Kidney glomerular epithelial cell (primary cell): ENCODE data around the gene API5.
"Not testable (repeated sequence)": the region's sequence is repeated elsewhere in the genome, so short reads cannot be mapped to it uniquely, and the experiment has no call there.

Source experiments
- DNase-seq: peaks from one replicate; lab custom pipeline; 2025; lab: John Stamatoyannopoulos, UW

The API5 gene

DNA sequence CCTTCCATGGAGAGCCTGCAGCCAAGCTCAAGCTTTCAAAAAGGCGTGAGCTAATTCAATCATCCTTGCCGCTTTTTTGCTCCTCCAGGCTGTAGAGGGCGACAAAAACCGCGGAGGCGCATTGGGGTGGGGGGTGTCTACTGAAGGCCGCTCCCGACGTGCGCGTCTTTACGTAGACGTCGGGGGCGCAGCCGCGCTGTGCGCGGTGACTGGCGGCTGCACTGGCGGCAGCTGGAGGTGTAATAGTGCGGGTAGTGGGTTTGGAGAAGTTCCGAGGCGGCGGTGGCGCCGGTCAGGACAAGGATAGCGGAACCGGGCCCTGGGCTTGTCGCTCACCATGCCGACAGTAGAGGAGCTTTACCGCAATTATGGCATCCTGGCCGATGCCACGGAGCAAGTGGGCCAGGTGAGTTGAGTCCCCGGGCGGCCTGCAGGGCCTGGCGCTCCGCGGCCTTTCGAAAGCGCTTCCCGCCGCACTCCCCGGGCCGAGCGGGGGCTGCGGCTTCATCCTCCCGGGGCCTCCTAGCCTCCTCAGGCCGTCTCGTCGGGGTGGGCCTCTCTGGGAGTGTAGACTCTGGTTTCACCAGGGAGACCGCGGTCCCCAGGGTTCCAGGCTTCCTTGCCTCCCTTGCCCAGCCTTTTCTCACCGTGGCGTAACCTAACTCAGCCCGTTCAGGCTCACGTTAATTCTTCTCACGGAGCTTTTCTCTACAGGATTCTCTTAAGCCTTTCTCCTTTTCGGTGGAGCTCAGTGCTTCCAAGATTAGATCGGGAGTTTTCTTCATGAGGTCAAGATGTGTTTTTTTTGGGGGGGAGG is at the start of gene API5:
API5 (plus strand) TSS at position 206 of the 817 bp plus-strand sequence; CDS start at position 338, 132 bp downstream.
- peak; percentile 94 for DNase-seq

DNA sequence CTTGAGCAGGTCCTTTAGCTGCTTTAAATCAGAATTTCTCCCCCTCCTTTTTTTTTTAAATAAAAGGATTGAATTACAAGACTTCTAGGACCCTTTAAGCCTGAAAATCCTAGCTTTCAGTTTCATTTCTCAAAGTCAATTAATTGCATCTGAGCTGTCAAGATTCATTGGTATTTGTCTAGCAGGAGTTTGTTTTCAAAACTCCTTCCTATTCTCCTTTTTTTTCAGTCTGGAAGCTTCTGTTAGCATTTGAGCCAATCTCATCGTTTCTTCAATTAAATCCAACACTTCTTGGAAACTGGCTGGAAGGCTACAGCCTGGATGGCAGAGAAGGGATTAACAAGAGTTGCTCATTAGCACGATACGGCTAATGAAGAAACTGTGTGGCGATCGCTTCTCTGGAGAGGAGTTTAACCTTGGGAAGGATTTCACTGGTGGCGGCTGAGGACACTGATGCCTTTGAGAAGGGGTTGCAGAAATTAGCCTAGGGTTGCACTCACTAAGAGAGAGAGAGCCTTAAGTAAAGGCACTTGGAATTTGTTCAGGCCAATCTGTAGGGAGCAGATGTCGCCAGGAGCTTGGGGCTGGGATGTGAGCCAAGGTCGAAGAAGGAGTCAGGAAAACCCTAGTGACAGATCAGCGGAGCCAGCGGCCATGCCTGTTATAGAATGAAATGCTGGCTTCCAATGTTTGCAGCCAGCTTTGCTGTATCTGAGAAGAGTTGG is 43.8 kb upstream of the API5 start:
- DNase-seq = no peak

DNA sequence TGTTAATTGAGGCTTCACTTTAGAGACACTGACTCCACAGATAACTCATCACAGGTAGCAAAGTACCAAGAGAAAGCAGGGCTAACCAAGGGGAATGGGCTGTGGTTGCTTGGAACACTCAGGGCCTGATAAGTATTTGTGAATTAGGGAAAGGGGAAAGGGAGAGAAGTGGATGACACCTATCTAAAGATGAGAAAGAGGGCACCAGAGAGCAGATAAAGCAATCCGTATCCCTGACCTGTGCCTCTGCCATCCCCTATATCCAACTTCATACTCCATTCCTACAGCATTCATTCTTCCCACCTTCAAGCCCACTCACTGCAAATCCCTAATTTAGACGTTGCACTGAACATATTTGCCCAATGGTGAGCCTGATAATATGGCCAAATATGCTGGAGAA is 43.0 kb upstream of the API5 start:
- DNase-seq = no peak

DNA sequence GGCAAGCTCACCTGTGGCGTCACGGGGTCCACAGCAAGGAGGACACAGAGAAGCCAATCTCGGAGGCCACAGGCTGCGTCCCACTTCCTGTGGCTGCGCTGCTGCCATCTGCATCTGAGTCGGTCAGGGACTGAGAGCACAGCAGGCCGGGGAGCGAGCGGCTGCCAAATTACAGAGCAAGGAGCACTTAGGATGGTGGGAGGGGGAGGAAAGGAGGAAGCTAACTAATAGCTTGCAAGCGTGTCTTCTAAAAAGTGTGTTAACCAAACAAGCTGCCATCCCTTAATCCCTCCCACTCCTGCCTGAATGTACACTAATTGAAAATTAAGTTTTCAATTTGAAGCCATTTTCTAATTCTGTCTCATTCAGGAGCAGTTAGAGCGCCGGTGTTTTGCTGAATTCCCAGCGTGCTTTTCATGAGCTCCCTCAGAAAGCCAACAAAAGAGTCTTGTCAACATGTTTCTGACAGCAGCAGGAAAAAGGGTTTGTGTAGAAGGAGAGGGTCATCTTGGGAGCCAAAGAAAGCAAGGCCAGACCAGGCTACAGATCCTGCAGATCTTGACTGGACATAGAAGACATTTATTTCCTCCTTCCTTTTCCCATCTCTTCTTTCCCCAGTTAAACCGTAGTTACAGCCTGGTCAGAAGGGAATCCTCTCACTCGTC is 42.4 kb upstream of the API5 start:
- no peak for DNase-seq

DNA sequence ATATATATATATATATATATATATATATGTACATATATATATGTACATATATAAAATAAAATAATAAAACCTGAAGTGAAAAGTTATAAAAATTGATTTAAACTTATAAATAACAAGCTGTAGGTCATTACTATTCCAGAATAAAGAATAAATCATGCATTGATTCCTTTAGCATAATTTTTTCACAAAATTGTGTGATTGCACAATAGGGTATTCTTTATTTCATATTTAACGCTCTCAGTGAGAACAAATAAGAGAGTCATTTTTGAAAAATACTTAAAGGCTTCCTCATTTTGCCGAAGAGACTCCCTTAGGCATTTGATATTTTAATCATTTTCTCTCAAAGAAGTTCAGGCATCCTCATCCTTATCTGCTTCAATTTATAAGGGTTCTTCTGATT is 41.3 kb upstream of the API5 start:
- no peak for DNase-seq

DNA sequence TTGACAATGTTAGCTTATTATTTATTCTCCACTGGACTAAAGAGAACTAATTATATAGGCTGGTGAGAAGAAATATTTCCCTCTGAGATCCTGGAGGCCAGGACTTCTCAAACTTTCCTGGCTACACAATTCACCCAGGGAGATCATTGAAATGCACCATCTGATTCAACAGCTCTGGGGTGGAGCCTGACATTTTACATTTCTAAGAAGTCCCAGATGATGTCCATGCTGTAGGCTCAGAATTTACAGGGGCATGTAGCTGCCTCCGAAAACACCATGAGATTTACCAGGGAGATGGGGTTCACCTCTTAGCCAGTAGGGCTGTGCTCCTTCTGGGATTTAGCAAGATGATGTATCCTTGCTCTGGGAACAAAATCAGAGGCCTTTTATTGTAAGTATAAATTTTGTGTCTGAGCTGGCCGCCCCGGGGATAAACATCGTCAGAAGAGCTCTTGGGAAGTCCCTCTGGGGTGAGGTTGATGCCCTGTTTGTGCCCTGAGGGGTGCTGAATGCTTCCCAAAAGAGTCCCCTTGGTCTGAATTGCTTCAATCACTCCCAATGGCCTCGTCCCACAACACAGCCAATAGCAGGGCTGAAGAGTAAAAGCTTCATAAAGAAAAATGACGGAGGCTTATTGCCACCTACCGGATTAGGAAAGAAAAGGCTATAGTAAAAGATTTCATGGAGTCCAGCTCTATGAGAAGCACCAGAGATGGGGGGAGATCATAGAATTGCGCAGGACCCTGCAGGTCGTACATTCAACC is 33.4 kb upstream of the API5 start:
- DNase-seq = peak; percentile 6

DNA sequence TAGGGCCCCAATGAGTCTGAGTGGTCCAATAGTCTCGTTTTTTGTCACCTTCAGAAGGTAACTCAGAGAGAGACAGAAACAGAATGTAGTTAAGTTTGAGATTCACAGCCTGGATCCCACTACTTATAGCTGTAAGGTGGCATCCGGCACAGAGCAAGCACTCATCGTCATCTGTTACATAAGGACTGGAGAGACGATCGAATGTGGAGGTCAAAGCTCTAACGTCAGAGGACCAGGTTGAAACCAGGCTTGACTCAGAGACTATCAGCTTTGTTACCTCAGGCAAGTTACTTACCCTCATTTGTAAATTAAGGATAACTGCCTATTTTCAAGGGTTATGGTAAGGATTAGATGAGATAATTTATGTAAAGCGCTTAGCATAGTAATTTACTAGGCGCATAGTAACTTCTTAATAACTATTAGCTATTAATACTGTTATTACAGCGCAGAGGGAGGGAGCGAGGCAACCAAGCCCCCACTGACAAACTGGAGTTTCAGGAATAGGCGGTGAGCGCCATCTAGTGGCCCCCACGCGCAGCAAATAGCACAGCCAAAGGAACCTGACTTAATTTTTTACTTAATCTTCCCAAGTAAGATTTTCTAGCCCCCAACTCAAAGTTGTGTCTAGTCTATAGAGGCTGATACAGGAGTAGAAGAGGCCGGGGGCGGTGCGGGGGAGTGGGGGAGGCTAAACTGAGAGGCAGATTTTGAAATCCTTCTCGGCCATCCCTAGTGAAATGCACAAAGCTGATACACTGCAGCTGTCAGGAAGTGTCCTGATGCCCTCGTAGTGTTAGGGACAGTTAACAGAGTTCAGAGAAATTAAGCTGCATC is 29.0 kb upstream of the API5 start:
- DNase-seq = peak; percentile 11

DNA sequence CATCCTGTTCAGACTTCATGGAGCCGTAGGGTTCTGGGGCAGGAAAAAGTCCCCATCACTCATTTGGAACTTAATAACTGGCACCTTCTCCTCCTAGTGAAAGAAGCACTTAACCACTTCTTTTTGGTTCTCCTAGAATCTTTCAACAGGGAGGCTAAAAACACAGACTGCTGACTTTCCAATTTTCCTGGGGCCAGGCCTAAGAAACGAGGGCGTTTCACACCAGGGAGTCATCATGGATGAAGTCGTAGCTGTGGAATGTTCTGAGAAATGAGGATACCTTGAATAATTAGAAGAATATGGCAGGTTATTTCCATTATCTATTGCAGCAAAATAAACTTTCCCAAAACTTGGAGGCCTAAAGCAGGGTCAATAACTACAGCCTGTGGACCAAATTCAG is 26.0 kb upstream of the API5 start:
- no peak for DNase-seq

- no peak for DNase-seq
Measured at GRCh38 chr11:43289368-43289767, 22.4 kb upstream of the API5 start.

- no peak for DNase-seq
Measured at GRCh38 chr11:43298397-43298796, 13.4 kb upstream of the API5 start.

DNA sequence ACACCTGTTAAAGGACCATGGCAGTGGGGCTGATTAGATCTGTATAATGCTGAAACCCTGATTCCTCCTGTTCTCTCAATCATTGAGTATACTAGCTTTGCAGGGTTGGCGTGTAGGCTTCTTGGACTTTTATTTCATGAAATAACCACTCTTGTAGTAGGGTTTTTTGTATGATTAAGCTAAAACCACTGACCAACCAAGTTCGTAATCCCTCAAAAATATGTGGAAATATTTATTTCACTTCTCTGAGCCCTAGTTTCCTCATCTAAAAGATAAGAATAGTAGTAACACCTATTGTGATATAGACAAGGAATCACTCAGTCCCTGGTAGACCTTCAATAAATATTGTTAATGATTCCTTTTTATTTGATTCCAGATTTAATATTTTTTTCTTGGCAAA is 4.2 kb downstream of the API5 start:
- DNase-seq = no peak

GRCh38 chr11:43316451-43316850 is 4.7 kb downstream of the API5 start:
- peak; percentile 37 for DNase-seq

GRCh38 chr11:43327987-43328386 is 16.2 kb downstream of the API5 start:
- DNase-seq = peak; percentile 36

- no peak for DNase-seq
Measured at GRCh38 chr11:43328482-43328881, 16.7 kb downstream of the API5 start.

DNA sequence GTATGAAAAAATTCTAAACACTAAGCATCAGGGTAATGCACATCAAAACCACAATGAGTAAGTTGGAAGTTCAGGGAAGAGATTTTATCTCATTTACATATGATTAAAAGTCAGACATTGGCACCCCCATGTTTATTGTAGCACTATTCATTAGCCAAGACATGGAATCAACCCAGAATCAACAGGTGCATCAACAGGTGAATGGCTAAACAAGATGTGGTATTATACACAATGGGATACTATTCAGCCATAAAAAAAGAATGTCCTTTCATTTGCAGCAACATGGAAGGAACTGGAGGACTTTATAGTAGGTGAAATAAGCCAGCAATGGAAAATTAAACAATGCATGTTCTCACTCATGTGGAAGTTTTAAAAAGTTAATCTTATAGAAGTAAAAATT is 29.4 kb downstream of the API5 start:
- DNase-seq = no peak

- not testable (repeated sequence) for DNase-seq
Measured at GRCh38 chr11:43351426-43351825, 39.6 kb downstream of the API5 start.

DNA sequence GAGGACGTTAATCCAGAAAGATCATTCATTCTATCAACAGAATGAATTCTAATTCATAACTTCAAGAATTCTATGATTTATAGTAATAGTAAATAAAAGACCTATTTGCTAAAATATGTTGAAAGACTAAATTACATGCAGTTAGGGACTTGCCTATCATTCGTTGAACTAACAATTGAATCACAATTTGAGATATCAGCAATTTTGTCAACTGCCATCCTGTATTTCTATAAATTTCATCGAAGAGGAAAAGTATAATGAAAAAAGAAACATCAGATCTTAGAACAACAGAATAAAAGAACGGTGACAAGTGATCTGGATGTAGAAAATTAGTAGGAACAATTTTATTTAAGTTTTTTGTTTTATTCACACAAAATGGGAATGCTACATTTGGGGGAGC is 42.5 kb downstream of the API5 start:
- no peak for DNase-seq

DNA sequence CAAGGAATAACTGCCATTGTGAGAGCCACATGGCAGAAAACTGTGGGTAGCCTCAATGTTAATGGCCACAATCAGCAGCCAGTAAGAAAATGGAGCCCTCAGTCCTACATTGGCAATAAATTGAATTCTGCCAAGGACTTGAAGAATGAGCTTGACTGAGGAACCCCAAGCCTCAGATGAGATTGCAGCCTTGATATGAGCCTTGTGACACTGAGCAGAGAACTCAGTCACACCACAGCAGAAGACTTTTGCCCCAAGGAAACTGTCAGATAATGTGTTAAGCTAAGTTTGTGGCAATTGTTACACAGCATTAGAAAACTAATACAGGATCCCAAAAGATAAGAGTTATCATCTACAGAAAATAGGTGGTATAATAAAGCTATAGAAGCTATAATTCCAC is 44.5 kb downstream of the API5 start:
- DNase-seq = no peak

- DNase-seq = no peak
Measured at GRCh38 chr11:43358279-43358800, 46.5 kb downstream of the API5 start.

DNA sequence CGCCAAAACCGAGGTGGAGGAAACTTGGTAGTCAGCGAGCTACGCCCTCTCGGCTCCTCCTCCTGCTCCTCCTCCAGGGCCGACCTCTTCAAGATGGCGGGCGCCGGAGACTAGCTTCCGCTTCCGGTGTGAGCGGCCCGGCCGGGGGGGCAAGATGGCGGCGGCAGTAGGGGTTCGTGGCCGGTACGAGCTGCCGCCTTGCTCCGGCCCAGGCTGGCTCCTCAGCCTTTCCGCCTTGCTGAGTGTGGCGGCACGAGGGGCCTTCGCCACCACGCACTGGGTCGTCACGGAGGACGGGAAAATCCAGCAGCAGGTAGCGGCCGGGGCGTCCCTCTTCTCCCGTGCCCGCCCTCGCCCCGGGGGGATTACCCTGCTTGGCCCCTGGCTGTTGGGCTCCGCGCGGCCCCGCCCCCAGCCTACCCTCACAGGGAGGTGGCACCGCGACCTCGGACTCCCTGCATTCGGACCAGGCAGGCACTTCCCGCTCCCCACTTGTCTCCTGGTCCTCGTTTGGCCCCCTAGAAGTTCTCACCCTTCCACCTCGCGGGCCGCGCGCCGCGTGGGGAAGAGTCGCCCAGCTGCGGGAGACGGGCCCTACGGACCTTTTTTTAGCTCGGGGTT is 47.1 kb downstream of the API5 start, which contains the start of gene TTC17:
TTC17 (plus strand) TSS at position 120 of the 621 bp plus-strand sequence; CDS start at position 155, 35 bp downstream.
- peak; percentile 92 for DNase-seq
